IMR-90 (cell line): ENCODE results near the gene ABHD5.

Experiments
- CTCF ChIP-seq: conservative IDR thresholded peaks from 2 replicates; pipeline ENCODE4 v1.5.1; 2012; ENCODE audit warnings: mild to moderate bottlenecking, low read depth, low read length, improper control_type of control experiment
- ELK1 ChIP-seq: fragments of 150-350 bp; IDR thresholded peaks from 2 replicates; pipeline ENCODE4 v1.6.1; 2016; ENCODE audit warnings: low read depth, mild to moderate bottlenecking, low read length, moderate library complexity, borderline replicate concordance
- MAZ ChIP-seq: IDR thresholded peaks from 2 replicates; pipeline ENCODE4 v1.6.1; 2012; ENCODE audit warnings: low read depth, mild to moderate bottlenecking, low read length, improper control_type of control experiment, moderate library complexity, borderline replicate concordance
- POLR2A ChIP-seq: IDR thresholded peaks from 2 replicates; pipeline ENCODE4 v1.6.1; 2012; ENCODE audit warnings: mild to moderate bottlenecking, low read depth, low read length

GRCh38 chr3:43723121-43723734 is 32.5 kb downstream of the ABHD5 start:
- no peak for TF ChIP-seq CTCF
- TF ChIP-seq POLR2A, result no peak
- TF ChIP-seq ELK1, result no peak
- no peak for TF ChIP-seq MAZ
